ENCODE results near the gene ASTN2. TPM values are rescaled to one million over a fixed set of nuclear protein-coding genes. Genes with fewer than 3 reads are reported as not detected.

ASTN2 gene
- total RNA-seq, 1 donor from 2014 or later, result 15.9 TPM

- peaks cover 11% of the 10 kb centered on the region for H3K27me3 Mint-ChIP-seq
- no peak for TF ChIP-seq CTCF (conservative IDR thresholded peaks at IDR 0.05)
- peaks cover 17% of the 10 kb centered on the region for H3K4me1 Mint-ChIP-seq (ENCODE audit: unreplicated experiment)
- peaks cover 9% of the 10 kb centered on the region for H3K36me3 Mint-ChIP-seq
- no peak for DNase-seq (ENCODE audit: extremely low spot score, unreplicated experiment)
- H3K27ac Mint-ChIP-seq, result no peak overlapping the region
- peaks cover 5% of the 10 kb centered on the region for H3K9me3 Mint-ChIP-seq
- no peak overlapping the region for H3K4me3 Mint-ChIP-seq
Measured at GRCh38 chr9:116721411-116721810, 693.4 kb downstream of the ASTN2 start.

- no peak for DNase-seq (ENCODE audit: extremely low spot score, unreplicated experiment)
- H3K4me1 Mint-ChIP-seq (ENCODE audit: unreplicated experiment), result peaks cover 17% of the 10 kb centered on the region
- TF ChIP-seq CTCF (conservative IDR thresholded peaks at IDR 0.05), result no peak
- H3K27me3 Mint-ChIP-seq, result peaks cover 11% of the 10 kb centered on the region
- peaks cover 9% of the 10 kb centered on the region for H3K36me3 Mint-ChIP-seq
- no peak overlapping the region for H3K4me3 Mint-ChIP-seq
- H3K27ac Mint-ChIP-seq, result no peak overlapping the region
- H3K9me3 Mint-ChIP-seq, result peaks cover 5% of the 10 kb centered on the region
Measured at GRCh38 chr9:116720111-116720510, 694.7 kb downstream of the ASTN2 start.

- no peak overlapping the region for H3K27ac Mint-ChIP-seq
- peaks cover 5% of the 10 kb centered on the region for H3K9me3 Mint-ChIP-seq
- peaks cover 9% of the 10 kb centered on the region for H3K36me3 Mint-ChIP-seq
- no peak for TF ChIP-seq CTCF (conservative IDR thresholded peaks at IDR 0.05)
- no peak for DNase-seq (ENCODE audit: extremely low spot score, unreplicated experiment)
- H3K27me3 Mint-ChIP-seq, result peaks cover 8% of the 10 kb centered on the region
- peaks cover 21% of the 10 kb centered on the region for H3K4me1 Mint-ChIP-seq (ENCODE audit: unreplicated experiment)
- H3K4me3 Mint-ChIP-seq, result no peak overlapping the region
Measured at GRCh38 chr9:116718111-116718510, 696.7 kb downstream of the ASTN2 start.

GRCh38 chr9:116717150-116717549 lies 697.7 kb downstream of the ASTN2 start:
- peaks cover 8% of the 10 kb centered on the region for H3K27me3 Mint-ChIP-seq
- peaks cover 5% of the 10 kb centered on the region for H3K9me3 Mint-ChIP-seq
- peaks cover 9% of the 10 kb centered on the region for H3K36me3 Mint-ChIP-seq
- H3K27ac Mint-ChIP-seq, result no peak overlapping the region
- TF ChIP-seq CTCF (conservative IDR thresholded peaks at IDR 0.05), result no peak
- no peak overlapping the region for H3K4me3 Mint-ChIP-seq
- no peak for DNase-seq (ENCODE audit: extremely low spot score, unreplicated experiment)
- peaks cover 21% of the 10 kb centered on the region for H3K4me1 Mint-ChIP-seq (ENCODE audit: unreplicated experiment)

GRCh38 chr9:116716438-116716837 lies 698.4 kb downstream of the ASTN2 start:
- Mint-ChIP-seq H3K9me3 (peaks cover 5% of the 10 kb centered on the region), H3K27ac (no peak overlapping the region), H3K27me3 (peaks cover 8% of the 10 kb centered on the region), H3K36me3 (peaks cover 9% of the 10 kb centered on the region), H3K4me3 (no peak overlapping the region), H3K4me1 (ENCODE audit: unreplicated experiment) (peaks cover 21% of the 10 kb centered on the region)
- DNase-seq (ENCODE audit: extremely low spot score, unreplicated experiment), result no peak
- TF ChIP-seq CTCF (conservative IDR thresholded peaks at IDR 0.05), result no peak

- TF ChIP-seq CTCF (conservative IDR thresholded peaks at IDR 0.05), result no peak
- no peak for DNase-seq (ENCODE audit: extremely low spot score, unreplicated experiment)
- Mint-ChIP-seq H3K4me3 (no peak overlapping the region), H3K9me3 (peaks cover 5% of the 10 kb centered on the region), H3K4me1 (ENCODE audit: unreplicated experiment) (peaks cover 21% of the 10 kb centered on the region), H3K36me3 (peaks cover 6% of the 10 kb centered on the region), H3K27me3 (peaks cover 6% of the 10 kb centered on the region), H3K27ac (no peak overlapping the region)
Measured at GRCh38 chr9:116715751-116716150, 699.1 kb downstream of the ASTN2 start.
